HEK293T (cell line): Measurements from ENCODE around the gene ZNF202.

Experiments used
- BHLHE40 ChIP-seq: fragments of 450-650 bp; IDR thresholded peaks from 2 replicates; pipeline ENCODE4 v1.6.1; 2016; ENCODE audit warnings: mild to moderate bottlenecking, moderate library complexity, borderline replicate concordance
- FOXA1 ChIP-seq: fragments of 450-650 bp; IDR thresholded peaks from 2 replicates; pipeline ENCODE4 v1.6.1; 2016; ENCODE audit warnings: mild to moderate bottlenecking
- NFRKB ChIP-seq: fragments of 450-650 bp; IDR thresholded peaks from 2 replicates; pipeline ENCODE4 v1.6.1; 2016; ENCODE audit warnings: mild to moderate bottlenecking, moderate library complexity
- SP1 ChIP-seq: fragments of 450-650 bp; IDR thresholded peaks from 2 replicates; pipeline ENCODE4 v1.6.1; 2017
- SUZ12 ChIP-seq: fragments of 450-650 bp; IDR thresholded peaks from 2 replicates; pipeline ENCODE4 v1.6.1; 2016; ENCODE audit warnings: mild to moderate bottlenecking
- ZNF384 ChIP-seq: fragments of 450-650 bp; IDR thresholded peaks from 2 replicates; pipeline ENCODE4 v1.6.1; 2016
- TF ChIP-seq, protein P1 (sequence below): fragments of 450-650 bp; IDR thresholded peaks from 2 replicates; pipeline ENCODE4 v1.6.1; 2016

DNA sequence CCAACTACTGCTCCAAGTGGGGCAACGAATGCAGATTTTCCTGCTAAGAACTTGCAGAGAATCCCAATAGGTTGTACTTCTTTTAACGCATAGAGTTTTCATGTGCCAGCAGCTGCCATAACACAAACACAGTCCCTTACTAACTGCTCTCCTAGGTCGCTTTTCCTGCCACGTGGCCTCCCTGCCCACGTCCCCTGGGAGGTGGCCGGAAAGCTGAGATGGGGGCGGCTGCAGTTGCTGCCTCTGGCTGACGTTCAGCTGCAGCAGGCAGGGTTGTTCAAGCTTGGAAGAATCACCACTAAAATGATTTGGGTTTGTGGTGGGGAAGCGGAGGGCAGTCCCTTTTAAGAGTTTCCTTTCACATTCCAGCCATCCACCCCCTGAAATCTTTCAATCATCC is 39.3 kb downstream of the ZNF202 start:
- TF ChIP-seq BHLHE40 (no peak), ZNF384 (no peak), SUZ12 (no peak), NFRKB (no peak), SP1 (no peak), FOXA1 (no peak)
- TF ChIP-seq, protein P1, sequence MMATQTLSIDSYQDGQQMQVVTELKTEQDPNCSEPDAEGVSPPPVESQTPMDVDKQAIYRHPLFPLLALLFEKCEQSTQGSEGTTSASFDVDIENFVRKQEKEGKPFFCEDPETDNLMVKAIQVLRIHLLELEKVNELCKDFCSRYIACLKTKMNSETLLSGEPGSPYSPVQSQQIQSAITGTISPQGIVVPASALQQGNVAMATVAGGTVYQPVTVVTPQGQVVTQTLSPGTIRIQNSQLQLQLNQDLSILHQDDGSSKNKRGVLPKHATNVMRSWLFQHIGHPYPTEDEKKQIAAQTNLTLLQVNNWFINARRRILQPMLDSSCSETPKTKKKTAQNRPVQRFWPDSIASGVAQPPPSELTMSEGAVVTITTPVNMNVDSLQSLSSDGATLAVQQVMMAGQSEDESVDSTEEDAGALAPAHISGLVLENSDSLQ, result no peak
